Brain microvascular endothelial cell (primary cell): ENCODE data around the gene ESPN.
A peak's percentile ranks its signal among the peaks of the same experiment; 100 is the strongest.

Source experiments
- DNase-seq: peaks from one replicate; pipeline ENCODE4 v3.0.0-alpha.2; 2020
- H3K27ac ChIP-seq: fragments of 250-450 bp; sonication (Bioruptor Pico); 2 replicates; pipeline ENCODE4 v1.5.1; 2020; ENCODE audit warnings: mild to moderate bottlenecking, moderate library complexity
- H3K27me3 ChIP-seq: fragments of 250-450 bp; sonication (Bioruptor Pico); replicated peaks from 2 replicates; pipeline ENCODE4 v1.5.1; 2020; ENCODE audit warnings: mild to moderate bottlenecking
- H3K36me3 ChIP-seq: fragments of 250-450 bp; sonication (Bioruptor Pico); replicated peaks from 2 replicates; pipeline ENCODE4 v1.5.1; 2020; ENCODE audit warnings: mild to moderate bottlenecking
- H3K4me3 ChIP-seq: 2 replicates; pipeline ENCODE4 v1.5.1; 2011; ENCODE audit warnings: low read depth, mild to moderate bottlenecking, control low read depth, low read length, moderate library complexity
- CTCF ChIP-seq: IDR thresholded peaks from 2 replicates; pipeline ENCODE4 v1.5.1; 2011; ENCODE audit warnings: low read depth, mild to moderate bottlenecking, moderate library complexity, low read length, control low read depth, inconsistent platforms; ENCODE audit errors: missing control alignments
- in situ Hi-C: cut with HindIII; loops from 2 replicates; pipeline ENCODE4 v1.10.0; 2017; ENCODE audit warnings: low sequenced_read_pairs, low pct_ligation_motif_present

Gene ESPN

GRCh38 chr1:6423321-6423999 is 1.1 kb upstream of the ESPN start:
- peaks cover 57% of the 10 kb centered on the region for H3K27me3 ChIP-seq
- H3K36me3 ChIP-seq: no peaks in the 10 kb centered on the region
- DNase-seq: peak; percentile 24
- in situ Hi-C loops: no loop called here
- no peak overlapping the region for H3K4me3 ChIP-seq
- H3K27ac ChIP-seq: no peak overlapping the region
- TF ChIP-seq CTCF: peak; percentile 88

- H3K36me3 ChIP-seq: no peaks in the 10 kb centered on the region
- H3K4me3 ChIP-seq: no peak overlapping the region
- TF ChIP-seq CTCF: no peak
- H3K27me3 ChIP-seq: peaks cover 51% of the 10 kb centered on the region
- DNase-seq: no peak
- in situ Hi-C loops: no loop called here
- H3K27ac ChIP-seq: no peak overlapping the region
These were observed 493 bp upstream of the ESPN start for GRCh38 chr1:6424000-6424565.

DNA sequence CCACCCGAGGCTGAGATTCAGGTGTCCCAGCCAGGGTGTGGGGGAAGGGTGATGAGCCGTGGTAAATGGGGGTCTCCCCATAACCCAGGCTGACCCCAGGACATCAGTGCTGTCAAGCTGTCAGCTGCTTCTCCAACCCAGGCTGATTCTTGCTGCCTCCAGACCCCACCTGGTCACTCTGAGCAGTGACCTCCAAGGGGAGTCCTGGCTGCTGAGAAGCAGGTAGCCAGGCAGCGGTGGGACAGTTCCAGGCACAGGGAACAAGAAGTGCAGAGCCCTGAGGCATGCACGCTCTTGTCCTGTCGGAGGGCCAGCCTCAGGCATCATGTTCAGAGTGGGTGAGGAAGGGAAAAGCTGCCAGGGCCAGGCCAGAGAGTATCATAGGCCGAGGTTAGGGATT is 1.1 kb downstream of the ESPN start:
- H3K27ac ChIP-seq: no peak overlapping the region

DNA sequence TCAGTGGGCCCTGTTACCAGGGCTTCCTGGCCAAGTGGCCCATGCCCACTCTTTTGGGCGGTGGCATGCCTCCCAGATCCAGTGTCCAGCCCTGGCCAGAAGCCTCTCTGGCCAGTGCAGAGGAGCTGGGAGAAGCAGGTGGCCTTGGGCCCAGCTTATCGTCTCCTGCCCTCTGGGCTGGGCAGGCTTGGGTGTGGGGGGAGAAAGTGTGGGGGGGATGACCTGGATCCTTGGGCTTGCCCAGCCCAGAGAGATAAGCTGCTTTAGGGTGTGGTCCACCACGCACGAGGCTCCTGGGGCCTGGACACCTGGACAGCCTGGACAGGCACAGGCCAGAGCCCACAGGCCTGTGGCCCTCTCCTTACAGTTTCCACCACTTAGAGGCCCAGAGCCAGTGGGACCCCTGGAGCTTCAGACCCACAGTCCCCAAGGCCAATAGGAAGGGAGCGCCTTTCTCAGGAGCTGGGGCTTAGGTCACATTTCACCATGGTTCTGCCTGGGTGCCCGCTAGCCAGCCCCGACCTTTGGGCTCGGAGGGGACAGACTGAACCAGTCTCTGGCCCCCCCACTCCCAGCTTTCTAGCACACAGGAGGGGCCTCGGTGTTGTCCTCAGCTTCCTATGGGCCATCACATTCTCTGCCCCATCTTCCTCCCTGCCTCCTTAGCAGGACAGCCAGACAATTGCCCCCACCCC is 1.8 kb downstream of the ESPN start:
- Histone ChIP-seq H3K4me3 (no peak overlapping the region), H3K36me3 (no peaks in the 10 kb centered on the region), H3K27ac (no peak overlapping the region), H3K27me3 (peaks cover 37% of the 10 kb centered on the region)
- in situ Hi-C loops: no loop called here
- TF ChIP-seq CTCF: no peak
- DNase-seq: no peak

More for the DNA sequence above, 1.1 kb downstream of the ESPN start:
- TF ChIP-seq CTCF: no peak
- no peak for DNase-seq
- Histone ChIP-seq H3K36me3 (no peaks in the 10 kb centered on the region), H3K27me3 (peaks cover 42% of the 10 kb centered on the region), H3K4me3 (no peak overlapping the region)
- in situ Hi-C loops: no loop called here

DNA sequence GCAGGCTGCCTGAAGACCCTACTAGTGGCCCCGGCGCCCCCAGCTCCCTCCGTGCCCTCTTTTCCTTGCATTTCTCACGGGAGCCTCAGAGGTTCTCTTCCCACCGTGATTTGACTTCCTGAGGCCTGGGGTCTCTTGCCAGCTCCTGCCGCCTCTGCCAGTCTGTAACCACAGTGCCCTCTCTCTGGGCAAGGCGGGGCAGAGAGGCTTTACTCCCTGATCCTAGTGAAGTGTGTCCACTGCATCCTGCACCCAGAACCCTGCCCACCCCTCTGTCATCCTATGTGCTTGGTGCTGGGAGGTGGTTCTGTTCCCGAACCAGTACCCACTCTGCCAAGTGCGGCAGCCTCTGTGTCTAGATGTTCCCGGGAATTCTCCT is 2.4 kb downstream of the ESPN start:
- no peak overlapping the region for H3K27ac ChIP-seq
- in situ Hi-C loops: no loop called here
- TF ChIP-seq CTCF: no peak
- DNase-seq: no peak
- no peaks in the 10 kb centered on the region for H3K36me3 ChIP-seq
- H3K27me3 ChIP-seq: peaks cover 37% of the 10 kb centered on the region
- no peak overlapping the region for H3K4me3 ChIP-seq
